ENCODE data around the gene KLHL1. TPM values are rescaled to one million over a fixed set of nuclear protein-coding genes. Genes with fewer than 3 reads are reported as not detected.

KLHL1 gene
- total RNA-seq, 1 experiment from 2014 or later = not detected

GRCh38 chr13:69950160-69950559 lies 158.1 kb downstream of the KLHL1 start (continued):
- TF ChIP-seq ATF3 (IDR thresholded peaks at IDR 0.05) (no peak), POLR2A (IDR thresholded peaks at IDR 0.05; ENCODE audit: borderline replicate concordance, extremely low read depth, insufficient read depth, insufficient read length) (no peak), TCF7L2 (IDR thresholded peaks at IDR 0.05; ENCODE audit: borderline replicate concordance, extremely low read depth, insufficient read depth, insufficient read length) (no peak), ZFX (IDR thresholded peaks at IDR 0.05) (no peak)

DNA sequence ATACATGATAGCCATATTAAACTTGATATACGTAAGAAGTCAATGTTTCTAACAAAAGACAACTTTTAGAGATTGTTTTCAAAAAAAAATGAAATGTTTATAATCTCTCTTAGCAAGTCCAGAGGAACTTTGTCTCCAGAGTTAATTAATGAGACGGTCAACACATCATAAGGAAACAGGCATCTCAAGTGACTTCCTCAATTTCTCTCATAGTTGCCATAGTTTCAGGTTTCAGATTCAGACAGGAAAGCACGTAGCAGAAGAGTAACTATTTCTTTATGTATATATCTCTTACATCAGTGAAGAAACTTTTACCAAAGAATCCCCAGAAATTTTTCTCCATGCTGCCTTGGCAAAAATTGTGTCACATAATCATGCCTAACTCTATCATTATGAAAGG lies 160.2 kb downstream of the KLHL1 start:
- Histone ChIP-seq H3K4me2 (ENCODE audit: low read length) (no peak overlapping the region), H3K79me2 (ENCODE audit: insufficient read depth, low read length) (no peaks in the 10 kb centered on the region), H3K9me2 (ENCODE audit: insufficient read depth) (no peaks in the 10 kb centered on the region), H3K27ac (ENCODE audit: low read depth, low read length) (no peak overlapping the region), H3K9ac (ENCODE audit: low read length) (no peak overlapping the region), H3K4me3 (replicated peaks in 1 of 2; ENCODE audit: low read depth in 1 of 2, low read length in 2 of 2) (no peak overlapping the region), H4K20me1 (ENCODE audit: insufficient read depth) (no peaks in the 10 kb centered on the region), H2AFZ (ENCODE audit: low read depth, low read length, poor library complexity, severe bottlenecking) (no peak overlapping the region), H3K9me3 (ENCODE audit: control insufficient read depth in 1 of 2, insufficient read depth in 1 of 2, low read depth in 1 of 2, low read length in 2 of 2) (no peaks in the 10 kb centered on the region), H3K36me3 (ENCODE audit: control insufficient read depth in 1 of 2, insufficient read depth in 2 of 2, low read length in 2 of 2) (no peaks in the 10 kb centered on the region), H3K27me3 (ENCODE audit: insufficient read depth, low read length) (no peaks in the 10 kb centered on the region), H3K4me1 (ENCODE audit: control insufficient read depth in 1 of 2, insufficient read depth in 2 of 2, low read length in 2 of 2) (no peaks in the 10 kb centered on the region)
- DNase-seq (ENCODE audit: low read depth, low spot score) = no peak
- no peak for TF ChIP-seq ZNF274 (IDR thresholded peaks at IDR 0.05; ENCODE audit: low read depth, low read length)
- TF ChIP-seq MAX (IDR thresholded peaks at IDR 0.05) = no peak
- no peak for TF ChIP-seq CTCF (IDR thresholded peaks at IDR 0.05 in 2 of 3, conservative IDR thresholded peaks at IDR 0.05 in 1 of 3; ENCODE audit: borderline replicate concordance in 1 of 3, insufficient read depth in 1 of 3, low read depth in 2 of 3, low read length in 2 of 3)
- TF ChIP-seq, protein P1, sequence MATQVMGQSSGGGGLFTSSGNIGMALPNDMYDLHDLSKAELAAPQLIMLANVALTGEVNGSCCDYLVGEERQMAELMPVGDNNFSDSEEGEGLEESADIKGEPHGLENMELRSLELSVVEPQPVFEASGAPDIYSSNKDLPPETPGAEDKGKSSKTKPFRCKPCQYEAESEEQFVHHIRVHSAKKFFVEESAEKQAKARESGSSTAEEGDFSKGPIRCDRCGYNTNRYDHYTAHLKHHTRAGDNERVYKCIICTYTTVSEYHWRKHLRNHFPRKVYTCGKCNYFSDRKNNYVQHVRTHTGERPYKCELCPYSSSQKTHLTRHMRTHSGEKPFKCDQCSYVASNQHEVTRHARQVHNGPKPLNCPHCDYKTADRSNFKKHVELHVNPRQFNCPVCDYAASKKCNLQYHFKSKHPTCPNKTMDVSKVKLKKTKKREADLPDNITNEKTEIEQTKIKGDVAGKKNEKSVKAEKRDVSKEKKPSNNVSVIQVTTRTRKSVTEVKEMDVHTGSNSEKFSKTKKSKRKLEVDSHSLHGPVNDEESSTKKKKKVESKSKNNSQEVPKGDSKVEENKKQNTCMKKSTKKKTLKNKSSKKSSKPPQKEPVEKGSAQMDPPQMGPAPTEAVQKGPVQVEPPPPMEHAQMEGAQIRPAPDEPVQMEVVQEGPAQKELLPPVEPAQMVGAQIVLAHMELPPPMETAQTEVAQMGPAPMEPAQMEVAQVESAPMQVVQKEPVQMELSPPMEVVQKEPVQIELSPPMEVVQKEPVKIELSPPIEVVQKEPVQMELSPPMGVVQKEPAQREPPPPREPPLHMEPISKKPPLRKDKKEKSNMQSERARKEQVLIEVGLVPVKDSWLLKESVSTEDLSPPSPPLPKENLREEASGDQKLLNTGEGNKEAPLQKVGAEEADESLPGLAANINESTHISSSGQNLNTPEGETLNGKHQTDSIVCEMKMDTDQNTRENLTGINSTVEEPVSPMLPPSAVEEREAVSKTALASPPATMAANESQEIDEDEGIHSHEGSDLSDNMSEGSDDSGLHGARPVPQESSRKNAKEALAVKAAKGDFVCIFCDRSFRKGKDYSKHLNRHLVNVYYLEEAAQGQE (IDR thresholded peaks at IDR 0.05; ENCODE audit: low read depth) = no peak
- TF ChIP-seq YY1 (IDR thresholded peaks at IDR 0.05; ENCODE audit: extremely low read depth, insufficient replicate concordance, low read depth, low read length) = no peak
- TF ChIP-seq CEBPB (IDR thresholded peaks at IDR 0.05; ENCODE audit: low read depth) = no peak
- no peak for TF ChIP-seq CBX3 (IDR thresholded peaks at IDR 0.05; ENCODE audit: low read depth)
- TF ChIP-seq SIN3A (IDR thresholded peaks at IDR 0.05; ENCODE audit: low read depth) = no peak
- no peak for TF ChIP-seq SRF (IDR thresholded peaks at IDR 0.05; ENCODE audit: low read depth)
- no peak for TF ChIP-seq ATF3 (IDR thresholded peaks at IDR 0.05)
- TF ChIP-seq TCF7L2 (IDR thresholded peaks at IDR 0.05; ENCODE audit: borderline replicate concordance, extremely low read depth, insufficient read depth, insufficient read length) = no peak
- CTCF ChIA-PET = no interaction called here
- intact Hi-C loops (cut with micrococcal nuclease) = loop anchor here (10.0 kb wide), 1 partner anchor 417 kb away; no protein-coding TSS in a partner anchor
- RAD21 ChIA-PET (ENCODE audit: low non-redundant PET in 1 of 2, low total read pairs in 2 of 2, uncharacterized antibody in 2 of 2, unreplicated experiment in 2 of 2) = no interaction called here
- POLR2A ChIA-PET = no interaction called here
- ATAC-seq = no peak
- BruUV-seq (replicated peaks) = no TSS peak

Data from HCT116 (cell line).